Stimulated activated CD8-positive, alpha-beta memory T cell treated with anti-CD3 and anti-CD28 coated beads, Interleukin-15, amount 100 ng/mL, for 4 hours (primary cell): ENCODE data around the gene NAA50.

ENCODE experiments used
- DNase-seq, 2 donors: peaks; one replicate each; pipeline ENCODE4 v3.0.0-alpha.2; 2020; ENCODE audit warnings: low read depth in 2 of 2

Gene NAA50

GRCh38 chr3:113745756-113746547 is at the start of gene NAA50:
Gene NAA50, minus strand, starts transcription at chr3:113746249. Its CDS starts 300 bp downstream, at chr3:113745949.
- DNase-seq = peak; percentile 89 to 93

- DNase-seq = no peak
These were observed 49.6 kb upstream of the NAA50 start for GRCh38 chr3:113795693-113796092.

DNA sequence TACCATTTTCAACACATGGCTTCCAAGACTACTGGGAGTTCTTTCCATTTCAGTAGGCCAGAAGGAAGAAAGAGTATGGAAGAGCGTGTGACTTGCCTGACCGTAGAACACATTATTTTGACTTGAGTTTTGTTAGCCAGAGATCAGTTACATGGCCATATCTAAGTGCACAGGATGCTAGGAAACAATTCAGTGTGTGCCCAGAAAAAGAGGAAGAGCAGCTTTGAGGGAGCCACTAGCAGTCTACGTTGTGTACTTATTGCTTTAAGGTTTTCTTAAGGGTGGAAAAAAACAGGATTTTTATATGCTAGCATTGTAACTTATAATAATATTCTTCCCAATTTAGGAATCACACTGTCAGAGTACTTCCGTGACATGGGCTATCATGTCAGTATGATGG is 48.5 kb upstream of the NAA50 start:
- DNase-seq = no peak

- no peak for DNase-seq
These were observed 45.3 kb upstream of the NAA50 start for GRCh38 chr3:113791381-113791780.

DNA sequence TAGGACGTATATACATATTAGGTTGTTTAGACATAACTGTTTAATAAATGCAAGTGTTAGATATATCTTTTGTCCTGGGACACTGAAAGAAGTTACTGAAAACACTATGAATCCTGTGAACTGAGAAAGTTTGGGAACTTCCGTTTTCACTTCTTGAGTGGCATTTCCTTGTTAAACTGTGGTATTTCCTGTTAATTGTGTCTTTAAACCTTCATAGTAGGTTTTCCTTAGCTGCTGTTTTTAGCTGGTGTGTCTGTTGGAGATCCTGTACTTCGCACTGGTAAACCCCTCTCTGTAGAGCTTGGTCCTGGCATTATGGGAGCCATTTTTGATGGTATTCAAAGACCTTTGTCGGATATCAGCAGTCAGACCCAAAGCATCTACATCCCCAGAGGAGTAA is 37.9 kb upstream of the NAA50 start:
- DNase-seq = no peak

DNA sequence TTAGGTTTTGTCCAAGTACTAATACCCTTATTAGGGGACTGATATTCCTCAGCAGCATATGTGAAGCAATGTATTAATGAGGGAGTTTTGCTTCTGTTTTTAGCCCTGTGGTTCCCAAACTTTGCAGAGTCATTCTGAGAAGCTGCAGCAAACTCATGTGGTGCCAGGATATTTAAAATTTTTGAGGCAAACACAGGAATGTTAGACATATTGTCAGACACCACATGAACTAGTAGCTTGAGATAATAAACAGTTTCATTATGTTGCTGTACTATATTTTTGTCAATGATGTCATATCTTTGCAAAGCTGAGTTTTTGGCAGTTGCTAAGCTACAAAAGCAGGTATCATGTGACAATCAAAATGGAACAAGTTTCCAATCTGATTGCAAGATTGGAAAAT is 37.4 kb upstream of the NAA50 start:
- no peak for DNase-seq

DNA sequence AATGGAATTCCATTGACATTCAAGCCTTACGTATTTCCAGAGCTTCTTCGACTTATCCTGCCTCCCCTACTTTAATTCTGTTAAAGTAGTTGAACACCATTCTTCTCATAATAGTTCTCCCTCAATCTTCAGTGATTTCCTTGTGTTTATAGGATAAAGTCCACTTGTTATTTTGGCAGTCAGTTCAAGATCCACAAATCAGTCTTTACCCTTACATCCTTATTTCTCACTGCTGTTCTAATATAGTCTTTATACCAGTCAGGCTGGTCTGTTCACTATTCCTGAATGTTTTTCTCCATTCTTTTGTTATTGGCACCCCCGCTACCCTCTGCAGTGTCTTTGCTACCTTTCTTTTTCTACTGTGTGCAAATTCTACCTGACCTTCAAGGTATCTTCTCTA is 30.5 kb upstream of the NAA50 start:
- DNase-seq = no peak

DNA sequence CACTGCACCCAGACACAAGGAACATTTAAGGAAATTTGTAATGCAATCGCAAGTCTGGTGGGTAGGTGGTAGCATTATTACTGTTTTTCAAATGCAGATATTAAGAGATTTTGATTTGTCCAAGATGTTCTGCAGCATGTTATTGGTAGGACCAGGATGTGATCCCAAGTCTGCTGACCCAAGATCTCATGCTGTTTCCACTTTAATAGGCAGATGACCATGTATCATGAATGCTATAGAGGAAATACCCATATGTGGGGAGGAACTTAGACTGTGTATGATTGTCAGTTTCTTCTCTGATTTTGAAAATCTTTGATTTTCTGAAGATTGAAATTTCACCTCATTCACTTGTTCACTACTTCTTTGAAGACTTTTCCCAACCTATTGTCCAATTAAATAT is 29.5 kb upstream of the NAA50 start:
- DNase-seq = no peak

DNA sequence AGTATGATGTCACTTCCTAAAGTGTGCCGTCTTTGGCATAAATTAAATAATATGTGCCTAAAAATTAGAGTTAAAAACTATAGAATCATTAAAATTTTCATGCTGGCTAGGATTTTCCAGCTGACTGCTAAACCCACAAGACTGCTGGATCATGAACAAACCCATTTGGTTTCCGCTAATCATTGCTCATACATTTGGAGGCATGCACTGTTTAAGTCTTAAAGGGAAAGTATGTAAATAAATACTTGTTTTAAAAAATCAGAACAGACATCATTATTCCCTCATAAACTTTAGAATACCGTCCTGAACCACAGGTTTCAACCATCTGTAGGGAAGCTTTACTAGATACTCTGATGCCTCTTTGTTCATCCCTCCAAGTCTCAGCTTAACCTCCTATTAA is 27.3 kb upstream of the NAA50 start:
- DNase-seq = no peak

DNA sequence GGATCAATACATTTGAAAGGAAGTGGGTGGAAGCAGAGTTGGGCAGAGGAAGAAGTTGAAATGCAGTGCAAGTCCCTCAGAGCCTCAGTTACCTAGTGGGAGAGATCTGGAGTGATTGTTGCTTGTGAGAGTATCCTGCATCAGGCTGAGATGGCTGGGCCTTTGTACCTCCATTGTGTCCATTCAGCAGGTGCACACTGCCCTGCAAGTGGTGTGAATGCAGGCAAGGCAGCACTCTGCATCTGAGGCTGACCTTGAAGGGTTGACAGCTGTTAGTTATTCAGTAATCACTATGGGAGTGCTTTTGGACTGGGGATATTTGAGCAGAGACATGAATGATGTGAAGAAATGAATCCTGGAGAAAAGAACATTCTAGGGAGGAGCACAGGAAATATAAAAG is 25.9 kb upstream of the NAA50 start:
- DNase-seq = no peak

DNA sequence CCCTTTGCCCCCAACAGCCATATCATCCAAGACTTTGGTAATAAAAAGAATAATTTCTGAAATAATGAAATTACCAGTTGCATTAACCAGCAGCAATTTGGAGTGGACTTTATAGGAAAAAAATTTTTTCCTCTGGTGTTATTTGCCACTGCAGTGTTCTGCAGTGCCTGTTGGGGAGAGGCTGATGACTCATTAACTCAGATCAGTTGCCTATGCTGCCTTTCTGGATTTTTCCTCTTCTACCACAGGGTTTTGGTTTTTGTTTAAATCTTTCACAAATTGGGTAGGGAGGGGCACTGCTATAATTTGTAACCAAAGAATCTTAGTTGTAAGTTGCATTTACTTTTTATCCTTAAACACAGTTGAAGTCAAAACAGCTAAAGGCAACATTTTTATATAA is 23.5 kb upstream of the NAA50 start:
- DNase-seq = no peak

DNA sequence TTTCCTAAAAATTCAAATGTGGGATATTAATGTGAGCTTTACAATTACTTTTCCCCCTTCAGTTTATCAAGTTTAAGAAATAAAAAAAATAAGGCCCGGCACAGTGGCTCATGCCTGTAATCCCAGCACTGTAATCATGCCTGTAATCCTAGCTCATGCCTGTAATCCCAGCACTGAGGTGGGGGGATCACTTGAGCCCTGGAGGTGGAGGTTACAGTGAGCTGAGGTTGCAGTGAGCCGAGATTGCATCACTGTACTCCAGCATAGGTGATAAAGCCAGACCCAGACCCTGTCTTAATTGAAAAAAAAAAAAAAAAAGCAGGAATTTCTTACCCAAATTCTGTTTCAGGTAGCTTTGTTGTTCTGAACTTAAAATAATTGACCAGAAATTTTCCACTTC is 18.6 kb upstream of the NAA50 start:
- DNase-seq = no peak

GRCh38 chr3:113758389-113759024 is 12.5 kb upstream of the NAA50 start:
- DNase-seq = no peak

- DNase-seq = no peak
These were observed 8.6 kb upstream of the NAA50 start for GRCh38 chr3:113754494-113755159.

- DNase-seq = no peak
These were observed 7.4 kb upstream of the NAA50 start for GRCh38 chr3:113753376-113753985.

GRCh38 chr3:113751141-113751540 is 5.1 kb upstream of the NAA50 start:
- DNase-seq = no peak

- peak in 1 of 2 donors; percentile 19 for DNase-seq
These were observed 1.4 kb upstream of the NAA50 start for GRCh38 chr3:113747283-113748046.

DNA sequence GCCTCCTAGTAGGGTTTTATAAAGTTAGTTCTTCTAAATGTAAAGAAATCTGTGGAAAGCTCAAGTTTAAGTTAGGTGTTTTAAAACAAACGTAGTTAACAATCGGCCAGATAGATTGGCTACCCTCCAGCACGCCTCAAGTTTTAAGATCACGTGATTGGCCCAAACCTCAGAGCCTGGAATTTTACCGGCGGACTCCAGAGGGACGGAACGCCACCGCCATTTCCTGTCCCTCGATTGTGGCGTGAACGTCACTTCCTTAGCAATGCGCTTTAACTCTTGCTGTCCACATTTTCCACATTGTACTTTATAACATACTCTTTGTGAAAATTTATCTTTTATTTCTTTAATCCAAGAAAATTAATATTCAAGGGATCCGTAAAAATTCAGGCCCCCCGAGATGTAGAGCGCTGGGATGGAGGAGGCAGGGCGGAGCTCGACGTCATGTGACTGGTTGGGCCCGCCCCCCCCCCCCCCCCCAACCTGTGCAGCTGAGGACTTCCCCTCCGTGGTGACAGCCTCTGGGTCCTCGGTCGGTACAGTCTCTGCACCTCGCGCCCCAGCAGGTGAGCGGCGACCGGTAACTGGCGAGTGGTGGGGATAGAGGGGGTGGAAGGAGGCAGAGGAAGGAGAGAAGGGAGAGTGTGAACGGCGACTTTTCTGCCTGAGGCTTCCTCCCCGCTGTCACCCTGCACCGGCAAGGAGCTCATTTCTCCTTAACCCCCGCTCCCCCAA is 666 bp upstream of the NAA50 start, which contains the start of gene ATP6V1A:
Gene ATP6V1A (plus strand): TSS at position 488 of the 735 bp plus-strand sequence. CDS start 31,719 bp downstream, outside the sequence.
- peak; percentile 57 to 72 for DNase-seq

DNA sequence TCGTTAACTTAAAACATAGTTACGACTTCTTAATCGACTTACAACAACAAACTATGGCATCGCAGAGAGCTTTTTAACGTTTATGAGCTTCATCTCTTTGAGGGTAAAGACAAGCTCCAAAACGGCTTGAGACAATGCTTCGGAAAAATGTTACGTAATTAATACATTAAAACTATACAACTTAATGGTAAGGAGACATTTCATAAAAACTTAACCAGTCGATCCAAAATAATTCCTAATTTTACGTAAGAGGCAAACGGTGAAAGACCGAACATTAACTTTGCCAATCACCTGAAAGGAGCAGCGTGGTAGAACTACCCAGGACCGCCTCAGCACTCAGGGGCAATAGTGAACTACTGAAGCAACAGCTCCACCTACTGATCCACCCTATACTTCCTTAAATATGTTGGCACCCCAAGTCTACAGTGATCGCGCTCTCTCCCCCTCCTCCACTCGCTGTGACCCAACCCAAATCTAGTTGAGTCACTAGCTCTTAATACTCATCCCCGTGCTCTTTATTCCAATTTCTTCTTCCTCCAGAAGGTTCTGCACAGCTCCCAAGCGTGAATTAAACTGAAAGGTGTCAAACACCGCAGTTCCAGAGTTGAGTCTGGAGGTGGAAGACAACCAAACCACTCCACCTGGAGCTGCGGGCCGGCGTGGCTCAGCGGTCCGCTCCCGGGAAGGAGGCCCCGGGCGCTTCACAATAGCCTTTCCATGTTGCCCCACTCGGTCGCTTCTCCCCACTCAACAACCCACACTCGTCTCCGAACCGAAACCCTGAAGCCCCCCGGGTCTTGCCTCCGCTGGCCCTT is 901 bp downstream of the NAA50 start:
- peak; percentile 54 to 74 for DNase-seq
